Measurements from ENCODE around the gene CLBA1.
"Not testable (repeated sequence)": the region's sequence is repeated elsewhere in the genome, so short reads cannot be mapped to it uniquely, and the experiment has no call there.

GRCh38 chr14:104947201-104947600 lies 38.4 kb upstream of the CLBA1 start:
- not testable (repeated sequence) for TF ChIP-seq POLR2A, CTCF (IDR thresholded peaks at IDR 0.05)
